GM06990 (cell line): ENCODE results near the gene H1-8.

Source experiments
- DNase-seq: peaks from one replicate; pipeline ENCODE4 v3.0.0-alpha.2; 2011; ENCODE audit not compliant: insufficient read length; ENCODE audit errors: extremely low read depth
- H3K27me3 ChIP-seq: replicated peaks from 2 replicates; pipeline ENCODE4 v1.6.0; 2011; ENCODE audit warnings: low read length; ENCODE audit not compliant: control insufficient read depth, insufficient read depth
- H3K36me3 ChIP-seq: 2 replicates; pipeline ENCODE4 v1.5.1; 2011; ENCODE audit warnings: low read length; ENCODE audit not compliant: control insufficient read depth, insufficient read depth
- H3K4me3 ChIP-seq: replicated peaks from 2 replicates; pipeline ENCODE4 v1.5.1; 2011; ENCODE audit warnings: low read depth, mild to moderate bottlenecking, control low read depth, low read length
- CTCF ChIP-seq: IDR thresholded peaks from 2 replicates; pipeline ENCODE4 v1.5.1; 2011; ENCODE audit warnings: low read length, control low read depth, mild to moderate bottlenecking, inconsistent platforms; ENCODE audit not compliant: insufficient read depth, poor library complexity, severe bottlenecking

H1-8 gene

DNA sequence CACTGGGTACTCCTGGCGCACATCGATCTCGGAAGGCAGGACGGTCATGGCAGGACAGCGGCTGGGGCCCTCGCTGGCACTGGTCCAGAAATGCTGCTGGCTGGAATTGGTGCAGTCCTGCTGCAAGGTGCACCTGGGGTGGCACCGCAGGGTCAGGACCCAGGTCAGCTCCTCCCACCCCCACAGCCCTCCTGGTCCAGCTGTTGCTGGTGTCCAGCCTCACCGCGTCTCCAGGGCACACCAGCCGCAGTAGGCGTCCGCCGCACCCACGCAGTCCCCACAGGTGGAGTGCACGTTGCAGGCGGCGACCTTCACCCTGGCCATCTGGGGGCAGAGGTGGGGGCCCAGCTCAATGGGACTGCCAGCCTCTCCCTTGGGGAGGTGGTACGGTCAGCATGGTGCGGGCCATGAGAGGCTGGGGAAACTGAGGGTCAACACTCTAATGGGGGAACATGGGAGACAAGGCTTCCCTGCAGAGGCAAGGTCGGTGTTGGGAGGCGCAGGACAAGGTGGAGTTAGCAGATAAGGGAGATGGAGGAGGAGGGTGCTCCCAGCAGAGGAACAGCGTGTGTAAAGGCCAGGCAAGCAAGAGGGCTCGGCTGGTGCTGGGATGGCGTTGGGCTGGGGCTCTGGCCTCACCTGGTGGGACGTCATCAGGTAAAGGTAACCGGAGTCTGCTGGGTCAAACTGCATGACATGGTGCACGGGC is 43.1 kb downstream of the H1-8 start:
- no peak overlapping the region for H3K4me3 ChIP-seq
- H3K27me3 ChIP-seq: no peaks in the 10 kb centered on the region
- no peak for DNase-seq
- TF ChIP-seq CTCF: no peak
- no peaks in the 10 kb centered on the region for H3K36me3 ChIP-seq

GRCh38 chr3:129586746-129587430 is 43.9 kb downstream of the H1-8 start:
- H3K27me3 ChIP-seq: no peaks in the 10 kb centered on the region; the same call in 1 of the 2 replicates
- DNase-seq: no peak
- no peak for TF ChIP-seq CTCF
- H3K4me3 ChIP-seq: no peak overlapping the region
- no peaks in the 10 kb centered on the region for H3K36me3 ChIP-seq

- no peaks in the 10 kb centered on the region for H3K36me3 ChIP-seq
- no peaks in the 10 kb centered on the region; the same call in 1 of the 2 replicates for H3K27me3 ChIP-seq
- no peak for TF ChIP-seq CTCF
- H3K4me3 ChIP-seq: no peak overlapping the region
- no peak for DNase-seq
These were observed 44.7 kb downstream of the H1-8 start for GRCh38 chr3:129587566-129588210.

GRCh38 chr3:129590215-129590614 is 47.2 kb downstream of the H1-8 start:
- no peaks in the 10 kb centered on the region; the same call in 1 of the 2 replicates for H3K27me3 ChIP-seq
- no peaks in the 10 kb centered on the region for H3K36me3 ChIP-seq
- H3K4me3 ChIP-seq: no peak overlapping the region
- no peak for DNase-seq
- TF ChIP-seq CTCF: no peak

- peaks cover 2% of the 10 kb centered on the region; the same call in 1 of the 2 replicates for H3K27me3 ChIP-seq
- TF ChIP-seq CTCF: no peak
- H3K36me3 ChIP-seq: no peaks in the 10 kb centered on the region
- DNase-seq: no peak
- H3K4me3 ChIP-seq: no peak overlapping the region
These were observed 49.0 kb downstream of the H1-8 start for GRCh38 chr3:129591932-129592331.
